PFSK-1 (cell line): ENCODE results near the gene ADPRHL1.

Source experiments
- POLR2AphosphoS5 ChIP-seq: IDR thresholded peaks from 2 replicates; pipeline ENCODE4 v1.6.1; 2012; ENCODE audit warnings: low read depth, mild to moderate bottlenecking, control low read depth, low read length, moderate library complexity
- SIN3A ChIP-seq: IDR thresholded peaks from 2 replicates; pipeline ENCODE4 v1.6.1; 2012; ENCODE audit warnings: mild to moderate bottlenecking, low read length, moderate library complexity, borderline replicate concordance; ENCODE audit not compliant: insufficient read depth
- TAF1 ChIP-seq: IDR thresholded peaks from 2 replicates; pipeline ENCODE4 v1.6.1; 2012; ENCODE audit warnings: low read length, control low read depth, borderline replicate concordance; ENCODE audit not compliant: insufficient read depth
- TF ChIP-seq, protein P1 (sequence below), 2 experiments: IDR thresholded peaks; 2 replicates each; pipeline versions ENCODE4 v1.6.1 to v1.8.0; 2011 to 2012; ENCODE audit warnings: low read depth in 2 of 2, low read length in 2 of 2, control low read depth in 1 of 2, inconsistent platforms in 1 of 2, mild to moderate bottlenecking in 1 of 2, moderate library complexity in 1 of 2; ENCODE audit not compliant: insufficient read depth in 1 of 2

DNA sequence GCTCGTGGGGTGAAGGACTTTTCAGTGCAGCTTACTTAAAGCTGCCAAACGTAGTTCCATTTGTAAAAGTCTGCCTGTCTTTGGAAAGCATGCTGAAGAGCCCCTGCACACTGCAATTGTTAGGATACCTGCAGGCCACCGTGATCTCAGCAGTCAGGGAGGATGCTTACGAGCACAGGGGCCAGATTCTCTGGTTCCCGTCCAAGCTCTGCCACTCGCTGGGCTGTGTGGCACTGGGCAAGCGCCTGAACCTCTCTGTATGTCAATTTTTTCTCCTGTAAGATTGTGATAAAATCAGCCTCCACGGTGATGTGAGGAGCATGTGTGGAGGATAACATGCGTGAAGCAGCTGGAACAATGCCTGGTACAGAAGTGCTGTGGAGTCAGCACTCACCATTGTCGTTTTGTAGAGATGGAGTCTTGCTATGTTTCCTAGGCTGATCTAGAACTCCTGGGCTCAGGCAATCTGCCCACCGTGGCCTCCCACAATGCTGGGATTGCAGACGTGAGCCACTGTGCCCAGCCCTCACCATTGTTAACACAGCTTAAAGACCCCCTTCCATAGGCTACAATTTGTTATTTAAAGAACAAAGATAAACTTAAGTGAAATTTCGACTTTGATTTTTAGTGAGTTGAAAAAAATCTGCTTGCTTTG lies 3.5 kb downstream of the ADPRHL1 start:
- TF ChIP-seq POLR2AphosphoS5 (no peak), TAF1 (no peak), SIN3A (no peak)
- TF ChIP-seq, protein P1, sequence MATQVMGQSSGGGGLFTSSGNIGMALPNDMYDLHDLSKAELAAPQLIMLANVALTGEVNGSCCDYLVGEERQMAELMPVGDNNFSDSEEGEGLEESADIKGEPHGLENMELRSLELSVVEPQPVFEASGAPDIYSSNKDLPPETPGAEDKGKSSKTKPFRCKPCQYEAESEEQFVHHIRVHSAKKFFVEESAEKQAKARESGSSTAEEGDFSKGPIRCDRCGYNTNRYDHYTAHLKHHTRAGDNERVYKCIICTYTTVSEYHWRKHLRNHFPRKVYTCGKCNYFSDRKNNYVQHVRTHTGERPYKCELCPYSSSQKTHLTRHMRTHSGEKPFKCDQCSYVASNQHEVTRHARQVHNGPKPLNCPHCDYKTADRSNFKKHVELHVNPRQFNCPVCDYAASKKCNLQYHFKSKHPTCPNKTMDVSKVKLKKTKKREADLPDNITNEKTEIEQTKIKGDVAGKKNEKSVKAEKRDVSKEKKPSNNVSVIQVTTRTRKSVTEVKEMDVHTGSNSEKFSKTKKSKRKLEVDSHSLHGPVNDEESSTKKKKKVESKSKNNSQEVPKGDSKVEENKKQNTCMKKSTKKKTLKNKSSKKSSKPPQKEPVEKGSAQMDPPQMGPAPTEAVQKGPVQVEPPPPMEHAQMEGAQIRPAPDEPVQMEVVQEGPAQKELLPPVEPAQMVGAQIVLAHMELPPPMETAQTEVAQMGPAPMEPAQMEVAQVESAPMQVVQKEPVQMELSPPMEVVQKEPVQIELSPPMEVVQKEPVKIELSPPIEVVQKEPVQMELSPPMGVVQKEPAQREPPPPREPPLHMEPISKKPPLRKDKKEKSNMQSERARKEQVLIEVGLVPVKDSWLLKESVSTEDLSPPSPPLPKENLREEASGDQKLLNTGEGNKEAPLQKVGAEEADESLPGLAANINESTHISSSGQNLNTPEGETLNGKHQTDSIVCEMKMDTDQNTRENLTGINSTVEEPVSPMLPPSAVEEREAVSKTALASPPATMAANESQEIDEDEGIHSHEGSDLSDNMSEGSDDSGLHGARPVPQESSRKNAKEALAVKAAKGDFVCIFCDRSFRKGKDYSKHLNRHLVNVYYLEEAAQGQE (IDR thresholded peaks at IDR 0.05; ENCODE audit: insufficient read depth in 1 of 2, low read depth in 2 of 2, low read length in 2 of 2) = no peak
